Heart left ventricle (tissue), 16 donors: ENCODE measurements around the gene MGAT4A. TPM values are rescaled to one million over a fixed set of nuclear protein-coding genes. Genes with fewer than 3 reads are reported as not detected.

Source experiments
- ATAC-seq, 4 donors: fragments of 200-7000 bp; cut with Tn5 transposase; one replicate each; pipeline ENCODE4 v1.9.1; 2020 to 2022; ENCODE audit warnings: moderate library complexity in 4 of 4, mild to moderate bottlenecking in 3 of 4, moderate number of reproducible peaks in 1 of 4
- DNase-seq, 5 donors: peaks; one replicate each; pipeline ENCODE4 v3.0.0-alpha.2; 2020
- H3K27ac ChIP-seq, 12 donors: fragments of 200-600 bp; sonication (generic) in 4 of 12; one replicate each; pipeline versions ENCODE4 v1.5.0 to v1.8.0; 2016 to 2022; ENCODE audit warnings: mild to moderate bottlenecking in 2 of 12
- H3K27me3 ChIP-seq, 9 donors: fragments of 200-600 bp; sonication (generic) in 2 of 9; one replicate each; pipeline versions ENCODE4 v1.5.1 to v1.8.0; 2016 to 2022; ENCODE audit warnings: mild to moderate bottlenecking in 3 of 9
- H3K36me3 ChIP-seq, 9 donors: fragments of 200-600 bp; sonication (generic) in 2 of 9; one replicate each; pipeline versions ENCODE4 v1.5.0 to v1.8.0; 2018 to 2022; ENCODE audit warnings: mild to moderate bottlenecking in 2 of 9
- H3K4me1 ChIP-seq, 12 donors: fragments of 200-600 bp; sonication (generic) in 4 of 12; one replicate each; pipeline versions ENCODE4 v1.5.0 to v1.8.0; 2016 to 2022; ENCODE audit warnings: mild to moderate bottlenecking in 3 of 12
- H3K4me3 ChIP-seq, 12 donors: fragments of 200-600 bp; sonication (generic) in 4 of 12; one replicate each; pipeline versions ENCODE4 v1.5.0 to v1.8.0; 2017 to 2022; ENCODE audit warnings: mild to moderate bottlenecking in 9 of 12, moderate library complexity in 4 of 12
- H3K9me3 ChIP-seq, 12 donors: fragments of 200-600 bp; sonication (generic) in 4 of 12; one replicate each; pipeline versions ENCODE4 v1.5.0 to v1.8.0; 2016 to 2022; ENCODE audit warnings: mild to moderate bottlenecking in 1 of 12
- POLR2A ChIP-seq, 2 donors: fragments of 450-650 bp; IDR thresholded peaks; one replicate each; pipeline ENCODE4 v1.6.1; 2017; ENCODE audit warnings: antibody characterized with exemption in 2 of 2, mild to moderate bottlenecking in 2 of 2, moderate library complexity in 2 of 2
- WGBS, 4 donors: extraction: QIAGEN DNeasy Blood & Tissue Kit in 2 of 4; methylation state at CpG; one replicate each; pipeline versions ENCODE4 v1.1.5 to v1.1.7; 2013 to 2018; 5-methylcytosine and 5-hydroxymethylcytosine counted together
- intact Hi-C, 10 donors: fragments of 100-400 bp; cut with DNase I; formaldehyde crosslinking; loops; one replicate each; pipeline versions ENCODE4 v1.11.1 to v1.14.2; 2022
- polyA plus RNA-seq, 2 donors: library from polyadenylated mRNA; stranded (reverse); fragments of 200-250 nt; gene quantifications; one replicate each; pipeline ENCODE4 v1.2.3, GENCODE V29; 2013
- total RNA-seq, 9 donors: library from RNA; depleted of rRNA in 2 of 9; stranded (reverse); fragments of >200 nt in 2 of 9; fragmentation: NEBNext Ultra II Directional in 3 of 9; extraction: Animal tissue kit (Norgen Biotek cat#: 25700) in 3 of 9; gene quantifications; one replicate each; pipeline versions ENCODE4 v1.1.0 to v1.2.4, GENCODE V29; 2016 to 2023
- TF ChIP-seq, protein P1 (sequence below), 12 donors: fragments of 200-600 bp; sonication (generic) in 4 of 12; IDR thresholded peaks; one replicate each; pipeline versions ENCODE4 v1.5.0 to v1.8.0; 2018 to 2022; ENCODE audit warnings: antibody characterized with exemption in 12 of 12, mild to moderate bottlenecking in 5 of 12
- donor health status: ischemic (EF 13 %, LVEDD 7.1; RV severe dilation, severe dysfunction).
- donor health status: healthy with polysubstance abuse.
- donor health status: DM: no; HTN: yes; CAD: no.
- donor health status: DM: no; HTN: no; CAD: no.
- donor health status: ischemic (EF 25% LVEDD 6.9; RV normal size, moderate dysfunction).
- donor health status: ischemic (EF 25% LVEDD 5.7; RV mildly dilated, moderate dysfunction).
- donor health status: healthy.
- donor health status: DM: yes; HTN: yes; CAD: no.
- donor health status: ischemic (EF 35%, LVEDD 5.7; RV mildly dilated, moderate dysfunction).
- donor health status: nonischemic (EF 11% LVEDD 7.7; RV severe dilation, severe dysfunction).
- donor health status: DM: yes; HTN: yes; CAD: no.
- donor health status: PGD.
- donor health status: ischemic (EF 29% LVEDD 5.4; RV normal size, mild dysfunction).
- donor health status: nonischemic (EF 23%, LVEDD 6.1; RV moderate dilation, normal function).

MGAT4A gene
- total and polyA plus RNA-seq, 11 donors: 4.2 to 45.0 (median 17.7) TPM

DNA sequence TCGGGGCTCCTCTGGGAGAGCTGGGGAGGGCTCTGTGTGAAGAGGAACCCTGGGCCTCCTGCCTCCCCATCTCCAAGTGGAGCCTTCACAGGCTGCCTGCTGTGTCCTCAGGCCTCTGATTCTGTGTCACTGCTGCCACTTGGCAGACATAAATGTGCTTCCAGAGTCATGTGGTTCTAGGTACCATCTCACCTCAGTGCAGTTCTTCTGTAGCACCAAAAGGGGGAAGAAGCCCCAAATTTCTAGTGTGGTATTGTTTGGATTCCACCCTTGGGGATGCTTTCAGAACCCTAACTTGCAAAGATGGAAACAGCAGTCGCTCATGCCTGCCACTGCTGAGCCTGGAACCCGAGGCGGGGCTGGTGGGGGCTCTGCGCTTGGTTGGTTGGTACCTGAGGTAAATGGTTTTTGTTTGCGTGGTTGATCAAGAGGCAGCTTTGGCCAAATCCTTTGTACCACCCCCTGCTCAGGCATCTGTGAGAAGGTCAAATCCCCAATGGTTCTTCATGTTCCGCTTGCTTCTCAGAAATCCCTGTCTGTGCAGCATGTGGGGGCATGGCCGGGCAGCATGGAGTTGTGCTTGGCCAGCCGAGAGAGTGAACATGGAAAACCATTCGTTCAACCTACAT lies 150.2 kb downstream of the MGAT4A start:
- peaks cover 0 to 8% (median 0%) of the 10 kb centered on the region in 12 donors for H3K4me1 ChIP-seq
- no peaks in the 10 kb centered on the region for H3K9me3 ChIP-seq
- no peaks in the 10 kb centered on the region for H3K27me3 ChIP-seq
- intact Hi-C loops: no loop called here
- peaks cover 0 to 97% (median 60%) of the 10 kb centered on the region in 9 donors for H3K36me3 ChIP-seq
- WGBS, 4 donors: 92 to 95% (median 94%) methylated on average over 10 of the region's 10 CpGs
- no peak overlapping the region for H3K27ac ChIP-seq
- DNase-seq (no peak), ATAC-seq (no peak)
- no peak for TF ChIP-seq POLR2A (IDR thresholded peaks at IDR 0.05)
- TF ChIP-seq, protein P1, sequence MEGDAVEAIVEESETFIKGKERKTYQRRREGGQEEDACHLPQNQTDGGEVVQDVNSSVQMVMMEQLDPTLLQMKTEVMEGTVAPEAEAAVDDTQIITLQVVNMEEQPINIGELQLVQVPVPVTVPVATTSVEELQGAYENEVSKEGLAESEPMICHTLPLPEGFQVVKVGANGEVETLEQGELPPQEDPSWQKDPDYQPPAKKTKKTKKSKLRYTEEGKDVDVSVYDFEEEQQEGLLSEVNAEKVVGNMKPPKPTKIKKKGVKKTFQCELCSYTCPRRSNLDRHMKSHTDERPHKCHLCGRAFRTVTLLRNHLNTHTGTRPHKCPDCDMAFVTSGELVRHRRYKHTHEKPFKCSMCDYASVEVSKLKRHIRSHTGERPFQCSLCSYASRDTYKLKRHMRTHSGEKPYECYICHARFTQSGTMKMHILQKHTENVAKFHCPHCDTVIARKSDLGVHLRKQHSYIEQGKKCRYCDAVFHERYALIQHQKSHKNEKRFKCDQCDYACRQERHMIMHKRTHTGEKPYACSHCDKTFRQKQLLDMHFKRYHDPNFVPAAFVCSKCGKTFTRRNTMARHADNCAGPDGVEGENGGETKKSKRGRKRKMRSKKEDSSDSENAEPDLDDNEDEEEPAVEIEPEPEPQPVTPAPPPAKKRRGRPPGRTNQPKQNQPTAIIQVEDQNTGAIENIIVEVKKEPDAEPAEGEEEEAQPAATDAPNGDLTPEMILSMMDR (IDR thresholded peaks at IDR 0.05): no peak
- no peak overlapping the region for H3K4me3 ChIP-seq

DNA sequence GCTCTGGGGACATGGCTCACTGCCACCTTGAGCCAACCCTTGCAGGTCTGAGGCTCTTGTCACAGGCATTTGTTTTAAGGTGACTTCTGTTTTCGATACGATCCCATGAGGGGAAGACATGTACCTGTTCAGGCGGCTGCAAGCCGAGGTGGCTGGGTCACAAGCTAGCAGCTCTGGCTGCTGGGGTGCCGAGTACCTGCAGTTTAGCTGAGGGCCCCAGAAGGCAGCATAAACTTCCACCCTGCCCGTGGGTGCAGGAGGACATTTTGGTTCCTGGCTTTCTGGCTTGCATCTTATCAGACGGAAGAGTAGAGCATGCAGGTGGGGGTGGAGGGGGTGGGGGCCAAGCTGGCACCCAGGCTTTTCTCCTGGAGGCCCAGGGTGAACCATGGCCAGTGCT lies 151.0 kb downstream of the MGAT4A start:
- Histone ChIP-seq H3K4me1 (peaks cover 0 to 8% (median 0%) of the 10 kb centered on the region in 12 donors), H3K27ac (no peak overlapping the region), H3K4me3 (no peak overlapping the region), H3K27me3 (no peaks in the 10 kb centered on the region), H3K36me3 (peaks cover 0 to 97% (median 66%) of the 10 kb centered on the region in 9 donors), H3K9me3 (no peaks in the 10 kb centered on the region)
- ATAC-seq (no peak), DNase-seq (peak in 1 of 5 donors; percentile 42)
- WGBS, 4 donors: 85 to 94% (median 90%) methylated on average over 7 of the region's 7 CpGs
- no peak for TF ChIP-seq POLR2A (IDR thresholded peaks at IDR 0.05)
- TF ChIP-seq, protein P1 (IDR thresholded peaks at IDR 0.05): no peak
- intact Hi-C loops: loop anchor here in 6 of 10 donors (5.0 to 10.0 kb wide), 2 partner anchors 165 to 168 kb away; no protein-coding TSS in a partner anchor

DNA sequence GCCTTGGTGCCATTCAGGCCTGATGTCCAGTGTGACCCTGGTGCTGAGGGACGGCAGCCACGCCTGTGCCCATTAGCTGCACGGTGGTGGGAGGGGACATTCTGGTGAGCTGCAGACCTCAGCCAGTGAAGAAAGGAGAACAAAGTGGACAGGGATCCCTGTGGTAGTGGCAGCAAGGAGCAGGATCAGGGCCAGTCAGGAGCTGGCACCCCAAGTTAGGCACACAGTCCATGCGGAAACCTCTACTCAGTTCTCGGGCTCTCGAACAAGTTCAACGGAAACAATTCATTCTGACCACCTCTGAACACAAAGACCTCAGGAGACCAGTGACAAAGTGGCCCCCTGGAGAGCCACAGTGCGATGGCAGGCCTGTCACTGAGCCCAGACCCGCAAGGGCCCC lies 152.7 kb downstream of the MGAT4A start:
- TF ChIP-seq POLR2A (IDR thresholded peaks at IDR 0.05): no peak
- TF ChIP-seq, protein P1 (IDR thresholded peaks at IDR 0.05): no peak
- H3K27me3 ChIP-seq: no peaks in the 10 kb centered on the region
- intact Hi-C loops: loop anchor here in 6 of 10 donors (5.0 to 10.0 kb wide), 2 partner anchors 163 to 166 kb away; no protein-coding TSS in a partner anchor
- ATAC-seq (no peak), DNase-seq (no peak)
- H3K36me3 ChIP-seq: peaks cover 0 to 97% (median 67%) of the 10 kb centered on the region in 9 donors
- no peak overlapping the region for H3K4me3 ChIP-seq
- no peak overlapping the region for H3K27ac ChIP-seq
- H3K4me1 ChIP-seq: peaks cover 0 to 8% (median 0%) of the 10 kb centered on the region in 12 donors
- no peaks in the 10 kb centered on the region for H3K9me3 ChIP-seq
- WGBS, 4 donors: 92 to 97% (median 95%) methylated on average over 9 of the region's 9 CpGs

DNA sequence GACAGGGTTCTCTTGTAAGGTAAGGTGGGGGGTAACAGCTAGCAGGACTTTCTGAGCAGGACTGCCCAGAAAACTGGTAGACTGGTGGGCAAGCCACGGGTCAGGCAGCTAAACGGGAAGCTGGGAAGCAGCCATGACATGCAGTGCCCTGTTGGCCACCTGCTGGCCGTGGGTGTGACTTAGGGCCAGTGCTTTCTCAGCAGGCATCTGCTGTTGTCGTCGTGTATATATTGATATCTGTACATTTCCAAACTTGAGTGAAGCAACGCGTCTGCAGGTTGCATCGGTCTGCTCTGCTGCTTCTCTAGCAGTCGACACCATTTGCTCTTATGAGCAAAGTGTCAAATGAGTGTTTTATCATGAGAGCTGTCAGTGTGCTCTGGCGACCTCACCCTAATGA lies 153.6 kb downstream of the MGAT4A start:
- WGBS, 4 donors: 39 to 59% (median 48%) methylated on average over 10 of the region's 10 CpGs
- Histone ChIP-seq H3K27ac (no peak overlapping the region), H3K27me3 (no peaks in the 10 kb centered on the region), H3K9me3 (no peaks in the 10 kb centered on the region), H3K4me1 (peaks cover 0 to 8% (median 0%) of the 10 kb centered on the region in 12 donors), H3K36me3 (peaks cover 0 to 97% (median 67%) of the 10 kb centered on the region in 9 donors), H3K4me3 (no peak overlapping the region)
- intact Hi-C loops: loop anchor here in 6 of 10 donors (5.0 to 10.0 kb wide), 2 partner anchors 163 to 165 kb away; no protein-coding TSS in a partner anchor
- no peak for DNase-seq
- peak in 3 of 4 donors; percentile 56 to 71 (median 57) for ATAC-seq
- TF ChIP-seq POLR2A (IDR thresholded peaks at IDR 0.05): no peak
- TF ChIP-seq, protein P1 (IDR thresholded peaks at IDR 0.05): peak in 11 of 12 donors; percentile 12 to 53 (median 34)
